GM19372 (cell line): ENCODE data around the gene CYTH1.
"Not testable (repeated sequence)": the region's sequence is repeated elsewhere in the genome, so short reads cannot be mapped to it uniquely, and the experiment has no call there.

Experiments used
- ATAC-seq: cut with Tn5 transposase; IDR thresholded peaks from one replicate; pipeline ENCODE4 v1.9.1; 2021; ENCODE audit warnings: mild to moderate bottlenecking, low read depth, moderate library complexity; ENCODE audit not compliant: unreplicated experiment

The CYTH1 gene

DNA sequence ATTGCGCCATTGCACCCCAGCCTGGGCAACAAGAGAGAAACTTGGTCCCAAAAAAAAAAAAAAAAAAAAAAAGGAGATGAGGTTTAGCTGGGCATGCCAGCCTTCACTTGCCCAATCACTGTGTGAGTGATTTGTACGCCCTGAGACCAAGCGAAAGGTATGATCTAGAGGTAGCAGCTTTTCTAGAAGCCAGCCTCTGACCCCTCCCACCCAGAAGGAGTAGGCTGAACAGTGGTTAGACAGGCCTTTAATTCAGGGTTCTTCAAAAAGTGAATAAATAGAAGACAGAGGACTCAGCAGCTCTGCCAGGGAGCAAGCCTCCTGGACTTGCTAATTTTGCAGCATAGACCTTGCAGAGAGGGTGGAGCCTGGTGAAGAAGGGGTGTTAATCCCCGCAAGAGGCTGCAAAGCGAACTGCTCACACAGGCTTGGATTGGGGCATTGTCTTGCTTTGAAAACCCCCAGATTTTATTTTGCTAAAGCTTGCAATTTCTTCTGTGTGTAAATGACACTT lies 7.1 kb upstream of the CYTH1 start:
- no peak for ATAC-seq

DNA sequence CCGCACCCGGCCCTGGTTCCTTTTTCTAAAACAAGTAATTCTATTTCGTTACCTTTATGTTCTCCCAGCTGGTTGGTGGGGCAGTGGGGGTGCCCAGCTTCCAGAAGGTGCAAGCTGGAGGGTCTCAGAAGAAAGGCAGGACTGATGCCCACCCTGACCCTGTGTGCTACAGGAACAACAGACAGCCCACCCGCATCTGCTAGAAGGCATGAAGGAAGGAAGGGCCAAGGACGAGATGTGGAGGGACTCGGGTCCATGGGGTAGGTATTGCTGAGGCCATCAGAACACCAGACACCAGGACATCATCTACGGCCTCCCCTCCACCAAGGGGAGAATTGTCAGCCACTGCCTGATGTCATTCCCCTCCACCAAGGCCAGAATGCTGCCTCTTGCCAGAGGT lies 6.4 kb upstream of the CYTH1 start:
- ATAC-seq = no peak

DNA sequence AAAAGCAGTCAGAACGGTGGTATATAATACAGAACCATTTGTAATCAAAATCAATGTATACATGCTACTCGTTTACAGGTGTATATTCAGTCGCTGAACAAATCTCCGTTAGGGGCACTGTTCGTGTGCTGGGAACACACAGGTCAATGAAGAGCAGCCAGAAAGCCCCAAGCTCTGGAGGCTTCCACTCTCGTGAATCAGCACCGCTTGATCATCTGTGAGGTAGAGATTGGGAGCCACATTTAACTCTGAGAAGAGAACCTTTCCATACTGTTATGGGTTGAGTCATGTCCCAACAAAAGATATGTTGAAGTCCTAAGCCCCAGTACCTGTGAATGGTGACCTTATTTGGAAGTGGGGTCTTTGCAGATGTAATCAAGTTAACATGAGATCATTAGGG lies 5.4 kb upstream of the CYTH1 start:
- ATAC-seq = no peak

DNA sequence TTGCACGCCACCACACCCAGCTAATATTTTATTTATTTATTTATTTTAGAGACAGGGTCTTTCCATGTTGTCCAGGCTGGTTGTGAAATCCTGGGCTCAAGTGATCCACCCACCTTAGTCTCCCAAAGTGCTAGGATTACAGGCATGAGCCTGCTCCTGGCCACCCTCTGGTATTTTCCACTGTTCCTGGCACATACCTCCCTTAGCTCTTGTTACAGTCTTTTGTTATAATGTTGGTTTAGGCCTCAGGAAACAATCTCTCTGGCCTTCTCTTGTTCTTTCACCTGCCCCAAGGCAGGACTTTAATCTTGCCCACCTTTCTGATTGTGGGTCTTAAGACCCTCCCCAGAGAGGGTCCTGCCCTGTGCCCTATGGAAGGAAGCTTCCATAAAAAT lies 3.6 kb upstream of the CYTH1 start:
- ATAC-seq = no peak

DNA sequence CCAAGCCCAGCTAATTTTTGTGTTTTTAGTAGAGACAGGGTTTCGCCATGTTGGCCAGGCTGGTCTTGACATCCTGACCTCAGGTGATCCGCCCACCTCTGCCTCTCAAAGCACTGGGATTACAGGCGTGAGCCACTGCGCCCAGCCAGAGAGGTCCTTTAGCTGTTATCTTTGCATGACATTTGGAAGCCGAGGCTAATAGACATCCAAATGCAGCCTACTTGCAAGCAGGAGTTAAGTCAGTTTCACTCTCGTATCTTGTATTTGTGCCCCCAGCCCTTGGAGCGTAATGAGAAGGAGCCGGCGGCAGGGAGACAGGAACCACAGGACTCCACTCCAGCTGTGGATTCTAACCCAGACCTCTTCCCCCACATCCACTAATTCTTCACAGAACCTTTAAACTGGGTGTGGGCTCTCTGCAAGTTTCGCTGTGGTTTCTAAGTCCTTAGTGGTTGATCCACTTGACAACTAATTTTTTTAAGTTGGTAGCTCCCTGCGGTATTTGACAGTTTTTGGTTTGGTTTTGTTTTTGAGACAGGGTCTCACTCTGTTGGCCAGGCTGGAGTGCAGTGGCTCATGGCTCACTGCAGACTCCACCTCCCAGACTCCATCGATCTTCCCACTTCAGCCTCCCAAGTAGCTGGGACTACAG lies 3.1 kb upstream of the CYTH1 start:
- ATAC-seq = no peak

DNA sequence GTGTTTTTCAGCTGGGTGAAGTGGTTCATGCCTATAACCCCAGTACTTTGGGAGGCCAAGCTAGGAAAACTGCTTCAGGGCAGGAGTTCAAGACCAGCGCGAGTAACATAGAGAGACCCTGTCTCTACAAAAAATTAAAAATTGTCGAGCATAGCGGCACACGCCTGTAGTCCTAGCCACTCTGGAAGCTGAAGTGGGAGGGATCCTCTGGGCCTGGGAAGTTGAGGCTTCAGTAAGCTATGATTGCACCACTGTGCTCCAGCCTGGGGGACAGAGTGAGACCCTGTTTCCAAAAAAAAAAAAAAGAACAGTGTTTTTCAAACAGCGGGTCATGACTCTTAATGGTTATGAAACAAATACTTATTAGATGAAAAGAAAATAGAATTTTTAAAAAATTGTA lies 2.3 kb upstream of the CYTH1 start:
- ATAC-seq = no peak

DNA sequence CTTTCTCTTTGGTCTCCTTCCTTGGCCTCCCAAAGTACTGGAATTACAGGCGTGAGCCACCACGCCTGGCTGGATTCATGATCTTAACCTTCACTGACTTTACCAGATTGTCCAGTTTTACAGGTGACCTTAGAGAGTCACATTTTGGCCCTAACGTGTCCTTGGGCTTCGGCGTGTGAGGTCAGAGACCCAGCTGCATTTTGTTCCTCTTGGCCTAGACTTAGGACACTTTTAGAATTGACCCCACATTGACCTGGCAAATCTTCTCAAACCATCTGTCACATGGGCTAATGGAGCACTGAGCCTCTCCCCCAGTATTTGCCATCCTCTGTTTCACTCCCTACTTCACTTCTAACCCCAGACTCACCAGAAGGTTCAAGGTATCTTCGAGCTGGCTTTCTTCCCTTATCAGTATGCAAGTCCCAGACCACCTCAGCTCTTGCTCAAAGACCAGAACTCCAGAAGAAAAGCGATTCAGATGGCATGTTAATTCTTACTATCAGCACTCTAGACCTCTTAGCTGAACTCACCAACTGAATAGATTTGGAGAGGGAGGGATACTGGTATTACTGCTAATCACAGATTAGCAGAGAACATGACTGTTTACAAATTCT lies 1.7 kb upstream of the CYTH1 start:
- no peak for ATAC-seq

DNA sequence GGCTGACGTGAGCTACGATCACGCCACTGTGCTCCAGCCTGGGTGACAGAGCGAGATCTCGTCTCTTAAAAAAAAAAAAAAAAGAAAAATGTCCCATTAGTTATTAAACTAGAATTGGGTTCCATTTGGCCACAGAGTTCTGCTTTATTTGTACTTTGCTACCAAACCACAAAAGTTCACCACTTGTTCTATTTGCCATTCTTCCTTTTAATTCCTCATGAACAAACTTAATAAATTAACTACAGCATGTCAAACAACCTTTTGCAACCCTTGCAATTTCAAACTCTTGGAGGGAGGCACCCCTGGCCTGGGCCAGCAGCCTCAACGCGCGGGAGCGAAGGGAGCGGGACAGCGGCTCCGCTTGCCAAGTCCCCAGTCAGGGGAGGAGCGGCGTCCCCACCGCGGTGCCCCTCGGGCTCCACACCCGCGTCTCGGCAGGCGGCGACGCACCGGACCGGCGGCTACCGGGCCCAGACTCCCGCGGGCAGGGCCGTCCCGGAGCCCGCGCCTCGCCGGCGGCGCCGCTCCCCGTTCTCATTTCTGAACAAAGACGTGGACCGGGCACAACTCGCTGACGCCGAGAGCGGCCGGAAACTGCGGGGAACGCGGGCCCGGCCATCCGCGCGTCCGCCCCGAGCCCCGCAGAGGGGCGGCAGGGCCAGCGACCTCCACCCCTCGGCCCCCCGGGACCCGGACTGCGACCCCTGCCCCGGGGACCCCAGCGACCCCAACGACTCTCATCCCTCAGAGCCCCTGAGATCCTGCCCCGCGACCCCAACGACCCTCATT lies 775 bp downstream of the CYTH1 start:
- no peak for ATAC-seq

DNA sequence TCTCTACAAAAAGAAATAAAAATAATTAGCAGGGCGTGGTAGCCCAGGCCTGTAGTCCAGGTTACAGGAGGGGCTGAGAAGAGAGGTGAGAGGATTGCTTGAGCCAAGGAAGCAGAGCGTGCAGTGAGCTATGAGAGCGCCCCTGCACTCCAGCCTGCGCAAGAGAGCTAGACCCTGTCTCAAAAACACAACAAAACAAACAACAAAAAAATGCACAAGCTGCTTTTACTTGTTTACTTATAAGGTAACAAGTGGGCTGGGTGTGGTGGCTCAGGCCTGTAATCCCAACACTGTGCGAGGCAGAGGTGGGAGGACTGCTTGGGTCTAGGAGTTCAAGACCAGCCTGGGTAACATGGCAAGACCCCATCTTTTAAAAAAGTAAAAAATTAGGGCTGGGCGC lies 1.7 kb downstream of the CYTH1 start:
- no peak for ATAC-seq

DNA sequence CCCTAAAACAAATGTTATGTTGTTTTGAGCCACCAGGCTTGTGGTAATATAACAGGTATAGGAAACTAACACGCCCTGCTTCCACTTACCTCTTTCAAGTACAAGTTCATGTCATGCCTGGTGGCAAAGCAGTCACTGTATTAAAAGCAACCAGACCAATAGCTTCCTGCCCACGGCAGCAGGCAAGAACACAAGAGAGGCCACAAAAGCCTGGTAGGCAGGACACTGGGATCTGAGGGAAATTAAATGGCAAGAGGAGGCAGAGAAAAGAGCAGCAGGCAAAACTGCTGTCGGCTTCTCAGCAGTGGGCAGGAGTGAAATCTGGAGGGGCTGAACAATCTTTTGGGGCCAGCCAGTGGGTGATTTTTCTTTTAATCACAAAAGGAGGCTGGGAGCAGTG lies 2.2 kb downstream of the CYTH1 start:
- no peak for ATAC-seq

DNA sequence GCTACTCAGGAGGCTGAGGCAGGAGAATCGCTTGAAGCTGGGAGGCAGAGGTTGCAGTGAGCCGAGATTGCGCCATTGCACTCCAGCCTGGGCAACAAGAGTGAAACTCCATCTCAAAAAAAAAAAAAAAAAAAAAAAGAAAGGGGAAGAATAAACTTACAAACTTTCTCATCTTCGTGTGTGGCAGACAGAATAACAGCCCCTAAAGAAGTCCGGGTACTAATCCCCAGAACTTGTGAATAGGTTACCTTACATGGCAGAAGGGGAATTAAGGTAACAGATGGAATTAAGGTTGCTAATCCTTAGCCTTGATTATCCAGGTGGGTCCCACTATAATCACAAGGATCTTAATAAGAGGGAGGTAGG lies 2.8 kb downstream of the CYTH1 start:
- not testable (repeated sequence) for ATAC-seq

DNA sequence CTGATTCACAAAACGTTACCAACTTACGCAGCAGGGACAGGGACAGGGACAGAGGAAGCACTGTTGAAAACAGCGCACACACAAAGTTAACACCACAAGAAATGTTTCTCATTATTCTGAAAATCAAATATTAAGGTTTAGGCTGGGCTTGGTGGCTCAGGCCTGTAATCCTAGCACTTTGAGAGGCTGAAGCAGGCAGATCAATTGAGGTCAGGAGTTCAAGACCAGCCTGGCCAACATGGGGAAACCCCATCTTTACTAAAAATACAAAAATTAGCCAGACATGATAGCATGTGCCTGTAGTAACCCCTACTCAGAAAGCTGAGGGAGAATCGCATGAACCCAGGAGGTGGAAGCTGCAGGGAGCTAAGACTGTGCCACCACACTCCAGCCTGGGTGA lies 4.2 kb downstream of the CYTH1 start:
- no peak for ATAC-seq

DNA sequence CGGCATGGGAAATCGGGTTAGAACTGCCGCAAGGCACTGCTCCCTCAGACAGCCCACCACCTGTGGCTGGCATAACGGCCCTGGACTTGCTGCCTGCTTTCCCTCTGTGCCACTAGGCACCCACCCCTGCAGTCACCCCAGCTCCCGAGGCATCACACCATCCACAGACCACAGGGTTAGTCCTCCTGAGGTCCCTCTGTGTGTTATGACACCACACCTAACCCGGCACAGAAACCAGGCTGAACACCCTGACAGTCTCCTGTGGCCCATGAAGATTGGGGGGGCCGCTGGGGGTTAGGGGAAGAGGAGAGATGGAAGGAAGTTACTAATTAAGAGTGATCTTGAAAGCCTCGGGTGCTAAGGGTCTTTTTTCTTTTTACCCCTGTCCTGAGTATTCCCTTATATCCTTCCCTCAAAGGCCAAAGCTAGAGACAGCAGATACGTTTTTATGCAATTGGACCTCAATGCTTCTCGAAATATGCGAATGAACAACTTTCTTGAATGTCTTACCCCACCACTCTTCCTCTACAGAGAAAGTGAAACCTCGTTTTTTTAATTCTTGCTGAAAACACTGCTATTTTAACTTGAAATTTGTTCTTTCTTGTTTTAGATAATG lies 7.0 kb downstream of the CYTH1 start:
- no peak for ATAC-seq

DNA sequence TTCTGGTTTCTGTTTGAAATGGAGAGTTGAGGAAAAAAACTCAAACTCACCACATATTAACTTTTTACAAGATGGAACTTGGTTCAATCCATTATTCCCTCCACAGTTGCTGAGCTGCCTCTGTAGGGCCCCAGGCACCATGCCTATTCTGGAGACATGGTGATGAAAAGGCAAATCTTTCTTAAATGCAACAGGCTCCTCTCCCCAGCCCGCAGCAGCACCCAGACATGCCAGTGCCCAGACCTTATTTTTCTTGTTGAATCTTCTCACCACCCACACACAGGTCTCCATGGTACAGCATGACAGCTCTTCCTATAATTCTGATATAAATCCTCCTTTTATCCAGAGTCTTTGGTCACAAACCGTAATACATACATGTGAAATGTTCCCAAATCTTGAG lies 7.6 kb downstream of the CYTH1 start:
- no peak for ATAC-seq

DNA sequence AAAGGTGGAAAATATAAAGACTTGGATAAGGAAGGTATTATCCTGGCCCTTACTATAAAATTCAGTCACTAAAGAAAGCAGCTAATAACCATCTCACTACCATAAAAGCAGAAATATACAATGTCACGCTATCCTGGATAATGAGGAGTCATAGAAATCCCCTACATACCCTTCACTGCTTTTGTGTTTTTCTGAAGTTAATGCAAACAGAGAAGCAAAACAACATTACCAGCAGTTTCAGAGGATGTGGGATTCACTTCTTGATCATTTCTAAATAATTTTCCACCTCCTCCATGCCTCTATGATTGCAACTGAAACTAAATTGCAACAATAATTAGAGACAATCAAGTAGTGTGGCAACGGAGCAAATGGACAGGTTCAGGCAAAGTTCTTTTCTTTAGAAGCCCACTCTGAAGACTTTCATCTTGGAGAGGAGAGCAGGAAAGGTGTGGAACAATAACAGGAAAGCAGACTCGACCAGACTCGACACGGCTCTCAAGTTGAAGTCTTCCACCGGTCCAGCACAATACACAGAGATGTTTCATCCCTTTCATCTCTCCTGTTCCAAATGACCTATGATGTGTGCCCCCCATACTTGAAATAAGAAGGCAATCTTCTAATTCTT lies 10.2 kb downstream of the CYTH1 start:
- no peak for ATAC-seq

DNA sequence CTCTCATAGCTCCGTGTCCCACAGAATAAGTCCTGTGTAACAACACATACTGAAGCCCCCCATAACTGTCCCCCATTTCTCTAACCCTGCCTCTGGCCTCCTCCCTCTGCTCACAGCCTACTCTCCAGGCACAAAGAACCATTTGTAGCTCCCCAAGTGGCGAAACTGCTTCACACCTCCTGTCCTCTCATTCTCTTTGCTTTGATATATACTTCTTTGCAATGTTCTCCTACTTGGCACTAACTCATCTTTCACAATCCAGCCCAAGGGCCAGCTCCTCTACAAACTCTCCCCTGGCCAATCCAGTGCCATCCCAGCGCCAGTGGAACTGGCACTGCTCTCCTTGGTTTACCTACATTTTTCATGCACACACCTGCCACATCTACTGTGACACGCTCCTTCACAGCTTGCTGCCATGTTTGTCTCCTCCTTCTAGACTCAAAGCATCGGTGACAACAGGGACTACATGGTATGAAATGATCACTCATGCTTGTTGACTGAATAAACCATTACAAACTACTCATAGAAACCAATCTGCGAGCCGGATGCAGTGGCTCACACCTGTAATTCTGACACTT lies 12.8 kb downstream of the CYTH1 start:
- ATAC-seq = no peak

DNA sequence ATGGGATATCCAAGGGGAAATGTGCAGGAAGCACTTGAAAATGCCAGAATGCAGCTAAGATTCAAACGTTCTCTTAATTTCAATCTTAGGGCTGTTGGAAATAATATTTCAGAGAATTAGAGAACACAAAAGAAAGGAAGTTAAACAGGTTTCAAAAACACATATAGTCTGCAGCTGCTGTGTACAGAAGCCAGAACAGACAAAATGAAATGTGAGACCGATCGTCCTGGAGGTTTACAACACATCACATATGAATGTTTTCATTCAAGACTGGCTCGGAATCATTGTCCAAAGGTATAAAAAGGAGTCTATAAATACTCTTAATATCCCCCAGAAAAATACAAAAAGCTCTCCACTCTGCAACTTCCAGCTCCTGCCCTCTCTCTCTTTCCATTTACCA lies 14.3 kb downstream of the CYTH1 start:
- no peak for ATAC-seq

DNA sequence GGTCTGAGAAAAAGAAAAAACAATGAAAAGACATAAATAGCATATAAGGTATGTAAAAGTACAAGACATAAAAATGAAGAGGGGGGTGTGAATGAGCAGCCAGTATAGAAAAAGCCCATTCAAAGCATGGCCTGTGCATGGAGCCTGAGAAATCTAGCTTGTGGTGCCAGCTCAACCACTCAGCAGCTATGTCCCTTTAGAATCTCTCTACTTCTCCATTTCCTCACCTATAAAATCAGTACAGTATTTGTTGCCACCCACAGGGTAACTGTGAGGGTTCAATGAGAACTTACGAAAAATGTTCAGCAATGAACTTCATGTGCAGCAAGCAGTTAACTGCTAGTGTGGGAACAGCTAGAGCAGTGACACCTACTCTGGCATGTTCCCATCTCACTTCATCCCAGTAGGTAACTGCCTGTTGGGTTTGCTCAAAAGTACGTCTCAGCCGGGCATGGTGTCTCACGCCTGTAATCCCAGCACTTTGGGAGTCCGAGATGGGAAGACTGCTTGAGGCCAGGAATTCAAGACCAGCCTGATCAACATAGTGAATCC lies 15.3 kb downstream of the CYTH1 start:
- ATAC-seq = no peak

DNA sequence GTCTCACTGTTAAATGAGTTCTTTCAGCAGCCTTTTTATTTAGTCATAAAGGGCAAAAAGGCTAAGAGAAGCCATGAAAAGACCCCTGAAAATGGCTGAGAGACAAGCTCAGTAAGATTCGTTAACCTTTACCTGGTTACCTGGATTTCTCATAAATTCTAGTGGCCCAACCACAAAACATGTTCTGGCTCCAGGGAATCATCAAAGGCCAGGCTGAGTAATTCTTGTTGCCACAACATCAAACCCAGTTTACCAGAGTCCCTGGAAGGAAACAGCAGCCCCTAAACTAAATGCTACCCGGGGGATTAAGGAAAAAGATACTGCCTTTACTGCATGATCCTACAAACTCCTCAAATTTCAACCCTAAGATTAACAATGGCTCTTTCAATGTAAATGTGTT lies 15.8 kb downstream of the CYTH1 start:
- ATAC-seq = no peak

DNA sequence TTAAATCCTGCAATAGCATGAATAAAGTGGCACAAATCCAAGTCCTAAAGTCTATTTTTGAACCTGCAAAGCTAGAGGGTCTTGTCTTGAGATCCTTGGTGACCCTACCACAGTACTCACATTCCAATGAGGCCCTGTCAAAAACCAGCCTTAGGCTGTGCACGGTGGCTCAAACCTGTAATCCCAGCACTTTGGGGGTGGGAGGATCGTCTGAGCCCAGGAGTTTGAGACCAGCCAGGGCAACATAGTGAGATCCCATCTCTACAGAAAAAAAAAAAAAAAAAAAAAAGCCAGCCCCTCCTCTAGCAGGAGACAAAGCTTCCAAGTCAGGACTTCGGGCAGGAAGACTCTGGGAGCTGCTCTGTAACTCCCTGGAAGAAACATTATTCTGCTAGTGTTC lies 16.3 kb downstream of the CYTH1 start:
- no peak for ATAC-seq
